HG02623 (cell line): ENCODE measurements around the gene AP5Z1.

Experiments used
- ATAC-seq: cut with Tn5 transposase; IDR thresholded peaks from one replicate; pipeline ENCODE4 v1.9.1; 2021; ENCODE audit warnings: moderate library complexity; ENCODE audit not compliant: unreplicated experiment

AP5Z1 gene

GRCh38 chr7:4775250-4775847 is at the start of gene AP5Z1:
Gene AP5Z1 (plus strand): TSS chr7:4775623. CDS start chr7:4775716, 93 bp downstream.
- peak; percentile 87 for ATAC-seq

GRCh38 chr7:4725850-4726450 is 49.5 kb upstream of the AP5Z1 start:
- no peak for ATAC-seq

- no peak for ATAC-seq
These were observed 48.9 kb upstream of the AP5Z1 start for GRCh38 chr7:4726566-4726965.

- ATAC-seq = no peak
These were observed 47.3 kb upstream of the AP5Z1 start for GRCh38 chr7:4727914-4728705.

- ATAC-seq = no peak
These were observed 46.2 kb upstream of the AP5Z1 start for GRCh38 chr7:4729266-4729665.

- ATAC-seq = no peak
These were observed 45.1 kb upstream of the AP5Z1 start for GRCh38 chr7:4730276-4730675.

GRCh38 chr7:4730971-4731370 is 44.5 kb upstream of the AP5Z1 start:
- ATAC-seq = no peak

- ATAC-seq = no peak
These were observed 43.6 kb upstream of the AP5Z1 start for GRCh38 chr7:4731803-4732202.

- ATAC-seq = no peak
These were observed 41.4 kb upstream of the AP5Z1 start for GRCh38 chr7:4733936-4734528.

- ATAC-seq = no peak
These were observed 40.7 kb upstream of the AP5Z1 start for GRCh38 chr7:4734587-4735345.

- no peak for ATAC-seq
These were observed 38.1 kb upstream of the AP5Z1 start for GRCh38 chr7:4737300-4737699.

GRCh38 chr7:4738711-4739527 is 36.5 kb upstream of the AP5Z1 start:
- no peak for ATAC-seq

GRCh38 chr7:4739528-4739992 is 35.9 kb upstream of the AP5Z1 start:
- ATAC-seq = no peak

- no peak for ATAC-seq
These were observed 34.6 kb upstream of the AP5Z1 start for GRCh38 chr7:4740796-4741195.

GRCh38 chr7:4742051-4742573 is 33.3 kb upstream of the AP5Z1 start:
- no peak for ATAC-seq

- no peak for ATAC-seq
These were observed 32.6 kb upstream of the AP5Z1 start for GRCh38 chr7:4742852-4743251.

GRCh38 chr7:4744391-4745264 is 30.8 kb upstream of the AP5Z1 start:
- peak; percentile 76 for ATAC-seq

- ATAC-seq = peak; percentile 32
These were observed 30.0 kb upstream of the AP5Z1 start for GRCh38 chr7:4745265-4745919.
